ENCODE measurements around the gene KLRC2.
"Not testable (repeated sequence)": the region's sequence is repeated elsewhere in the genome, so short reads cannot be mapped to it uniquely, and the experiment has no call there.

The KLRC2 gene

GRCh38 chr12:10435816-10436215 lies at the start of gene KLRC2:
Gene KLRC2, minus strand, starts transcription at chr12:10436010. Its CDS starts 24 bp downstream, at chr12:10435986.
- not testable (repeated sequence) for H3K9me3 Mint-ChIP-seq; DNase-seq; H3K27me3 Mint-ChIP-seq; H3K36me3 Mint-ChIP-seq (ENCODE audit: low read depth); H3K4me1 Mint-ChIP-seq (ENCODE audit: low read depth); H3K4me3 Mint-ChIP-seq
- H3K27ac Mint-ChIP-seq: peak within 1 kb of the TSS; percentile 41

GRCh38 chr12:10481901-10482300 lies 46.1 kb upstream of the KLRC2 start:
- peaks cover 13% of the 10 kb centered on the region for H3K27me3 Mint-ChIP-seq
- DNase-seq; H3K36me3 Mint-ChIP-seq (ENCODE audit: low read depth); H3K4me3 Mint-ChIP-seq; H3K4me1 Mint-ChIP-seq (ENCODE audit: low read depth); H3K27ac Mint-ChIP-seq; H3K9me3 Mint-ChIP-seq: not testable (repeated sequence)

GRCh38 chr12:10472808-10473207 lies 37.0 kb upstream of the KLRC2 start:
- not testable (repeated sequence) for H3K36me3 Mint-ChIP-seq (ENCODE audit: low read depth); H3K4me3 Mint-ChIP-seq; H3K27ac Mint-ChIP-seq; H3K27me3 Mint-ChIP-seq; H3K4me1 Mint-ChIP-seq (ENCODE audit: low read depth); DNase-seq; H3K9me3 Mint-ChIP-seq

- DNase-seq: no peak
- Mint-ChIP-seq H3K9me3 (peaks cover 3% of the 10 kb centered on the region), H3K27ac (no peak overlapping the region), H3K4me3 (no peak overlapping the region), H3K4me1 (ENCODE audit: low read depth) (no peaks in the 10 kb centered on the region), H3K36me3 (ENCODE audit: low read depth) (no peaks in the 10 kb centered on the region), H3K27me3 (peaks cover 21% of the 10 kb centered on the region)
Measured at GRCh38 chr12:10469701-10470100, 33.9 kb upstream of the KLRC2 start.

GRCh38 chr12:10466311-10466710 lies 30.5 kb upstream of the KLRC2 start:
- peaks cover 2% of the 10 kb centered on the region for H3K9me3 Mint-ChIP-seq
- peaks cover 31% of the 10 kb centered on the region for H3K27me3 Mint-ChIP-seq
- H3K4me3 Mint-ChIP-seq: no peak overlapping the region
- no peak for DNase-seq
- no peaks in the 10 kb centered on the region for H3K4me1 Mint-ChIP-seq (ENCODE audit: low read depth)
- no peaks in the 10 kb centered on the region for H3K36me3 Mint-ChIP-seq (ENCODE audit: low read depth)
- H3K27ac Mint-ChIP-seq: no peak overlapping the region

GRCh38 chr12:10457760-10458159 lies 21.9 kb upstream of the KLRC2 start:
- H3K36me3 Mint-ChIP-seq (ENCODE audit: low read depth): peaks cover 4% of the 10 kb centered on the region
- no peak overlapping the region for H3K4me3 Mint-ChIP-seq
- no peak for DNase-seq
- H3K27me3 Mint-ChIP-seq: peaks cover 3% of the 10 kb centered on the region
- peaks cover 41% of the 10 kb centered on the region for H3K9me3 Mint-ChIP-seq
- H3K4me1 Mint-ChIP-seq (ENCODE audit: low read depth): peaks cover 5% of the 10 kb centered on the region
- H3K27ac Mint-ChIP-seq: no peak overlapping the region

GRCh38 chr12:10456856-10457255 lies 21.0 kb upstream of the KLRC2 start:
- Mint-ChIP-seq H3K4me1 (ENCODE audit: low read depth) (peaks cover 5% of the 10 kb centered on the region), H3K4me3 (no peak overlapping the region), H3K27me3 (peaks cover 2% of the 10 kb centered on the region), H3K36me3 (ENCODE audit: low read depth) (peaks cover 4% of the 10 kb centered on the region), H3K9me3 (peaks cover 40% of the 10 kb centered on the region), H3K27ac (no peak overlapping the region)
- no peak for DNase-seq

- peaks cover 4% of the 10 kb centered on the region for H3K36me3 Mint-ChIP-seq (ENCODE audit: low read depth)
- H3K9me3 Mint-ChIP-seq: peaks cover 38% of the 10 kb centered on the region
- peaks cover 5% of the 10 kb centered on the region for H3K4me1 Mint-ChIP-seq (ENCODE audit: low read depth)
- H3K27me3 Mint-ChIP-seq: no peaks in the 10 kb centered on the region
- DNase-seq: no peak
- no peak overlapping the region for H3K27ac Mint-ChIP-seq
- no peak overlapping the region for H3K4me3 Mint-ChIP-seq
Measured at GRCh38 chr12:10455766-10456165, 20.0 kb upstream of the KLRC2 start.

GRCh38 chr12:10454531-10454930 lies 18.7 kb upstream of the KLRC2 start:
- Mint-ChIP-seq H3K27me3 (peaks cover 4% of the 10 kb centered on the region), H3K36me3 (ENCODE audit: low read depth) (peaks cover 4% of the 10 kb centered on the region), H3K27ac (no peak overlapping the region), H3K4me1 (ENCODE audit: low read depth) (peaks cover 5% of the 10 kb centered on the region), H3K4me3 (no peak overlapping the region), H3K9me3 (peaks cover 32% of the 10 kb centered on the region)
- DNase-seq: no peak

- peak within 1 kb of the TSS; percentile 44 for H3K27ac Mint-ChIP-seq
Measured at GRCh38 chr12:10453156-10453555, 17.3 kb upstream of the KLRC2 start, which contains the start of gene KLRC1. Gene KLRC1, minus strand, starts transcription at chr12:10453377. Its CDS starts 2,221 bp downstream, at chr12:10451156.

GRCh38 chr12:10448236-10448635 lies 12.4 kb upstream of the KLRC2 start:
- H3K36me3 Mint-ChIP-seq (ENCODE audit: low read depth): no peaks in the 10 kb centered on the region
- no peaks in the 10 kb centered on the region for H3K9me3 Mint-ChIP-seq
- peaks cover 5% of the 10 kb centered on the region for H3K4me1 Mint-ChIP-seq (ENCODE audit: low read depth)
- H3K27me3 Mint-ChIP-seq: peaks cover 4% of the 10 kb centered on the region
- no peak overlapping the region for H3K27ac Mint-ChIP-seq
- peak overlapping the region; percentile 15 for H3K4me3 Mint-ChIP-seq
- no peak for DNase-seq

More at GRCh38 chr12:10453156-10453555, 17.3 kb upstream of the KLRC2 start, which contains the start of gene KLRC1:
- H3K27me3 Mint-ChIP-seq: peaks cover 4% of the 10 kb centered on the region
- peaks cover 5% of the 10 kb centered on the region for H3K4me1 Mint-ChIP-seq (ENCODE audit: low read depth)
- H3K4me3 Mint-ChIP-seq: peak within 1 kb of the TSS; percentile 47
- no peak for DNase-seq
- peaks cover 4% of the 10 kb centered on the region for H3K36me3 Mint-ChIP-seq (ENCODE audit: low read depth)
- H3K9me3 Mint-ChIP-seq: peaks cover 31% of the 10 kb centered on the region

GRCh38 chr12:10446052-10446451 lies 10.2 kb upstream of the KLRC2 start:
- H3K27me3 Mint-ChIP-seq; H3K36me3 Mint-ChIP-seq (ENCODE audit: low read depth); DNase-seq; H3K9me3 Mint-ChIP-seq; H3K4me1 Mint-ChIP-seq (ENCODE audit: low read depth); H3K27ac Mint-ChIP-seq; H3K4me3 Mint-ChIP-seq: not testable (repeated sequence)

GRCh38 chr12:10441144-10441543 lies 5.3 kb upstream of the KLRC2 start:
- H3K9me3 Mint-ChIP-seq; H3K27me3 Mint-ChIP-seq; H3K27ac Mint-ChIP-seq; DNase-seq; H3K4me3 Mint-ChIP-seq; H3K36me3 Mint-ChIP-seq (ENCODE audit: low read depth); H3K4me1 Mint-ChIP-seq (ENCODE audit: low read depth): not testable (repeated sequence)

- not testable (repeated sequence) for H3K9me3 Mint-ChIP-seq; H3K4me1 Mint-ChIP-seq (ENCODE audit: low read depth); H3K27ac Mint-ChIP-seq; H3K27me3 Mint-ChIP-seq; DNase-seq; H3K4me3 Mint-ChIP-seq; H3K36me3 Mint-ChIP-seq (ENCODE audit: low read depth)
Measured at GRCh38 chr12:10439608-10440274, 3.9 kb upstream of the KLRC2 start.

- H3K4me3 Mint-ChIP-seq; H3K27me3 Mint-ChIP-seq; H3K4me1 Mint-ChIP-seq (ENCODE audit: low read depth); H3K36me3 Mint-ChIP-seq (ENCODE audit: low read depth); H3K9me3 Mint-ChIP-seq; H3K27ac Mint-ChIP-seq; DNase-seq: not testable (repeated sequence)
Measured at GRCh38 chr12:10437601-10438000, 1.8 kb upstream of the KLRC2 start.

- H3K4me1 Mint-ChIP-seq (ENCODE audit: low read depth); DNase-seq; H3K4me3 Mint-ChIP-seq; H3K27ac Mint-ChIP-seq; H3K9me3 Mint-ChIP-seq; H3K27me3 Mint-ChIP-seq; H3K36me3 Mint-ChIP-seq (ENCODE audit: low read depth): not testable (repeated sequence)
Measured at GRCh38 chr12:10430623-10431022, 5.2 kb downstream of the KLRC2 start.
